Measurements from ENCODE around the gene CCDC13. TPM values are rescaled to one million over a fixed set of nuclear protein-coding genes. Genes with fewer than 3 reads are reported as not detected.

CCDC13 gene, protein sequence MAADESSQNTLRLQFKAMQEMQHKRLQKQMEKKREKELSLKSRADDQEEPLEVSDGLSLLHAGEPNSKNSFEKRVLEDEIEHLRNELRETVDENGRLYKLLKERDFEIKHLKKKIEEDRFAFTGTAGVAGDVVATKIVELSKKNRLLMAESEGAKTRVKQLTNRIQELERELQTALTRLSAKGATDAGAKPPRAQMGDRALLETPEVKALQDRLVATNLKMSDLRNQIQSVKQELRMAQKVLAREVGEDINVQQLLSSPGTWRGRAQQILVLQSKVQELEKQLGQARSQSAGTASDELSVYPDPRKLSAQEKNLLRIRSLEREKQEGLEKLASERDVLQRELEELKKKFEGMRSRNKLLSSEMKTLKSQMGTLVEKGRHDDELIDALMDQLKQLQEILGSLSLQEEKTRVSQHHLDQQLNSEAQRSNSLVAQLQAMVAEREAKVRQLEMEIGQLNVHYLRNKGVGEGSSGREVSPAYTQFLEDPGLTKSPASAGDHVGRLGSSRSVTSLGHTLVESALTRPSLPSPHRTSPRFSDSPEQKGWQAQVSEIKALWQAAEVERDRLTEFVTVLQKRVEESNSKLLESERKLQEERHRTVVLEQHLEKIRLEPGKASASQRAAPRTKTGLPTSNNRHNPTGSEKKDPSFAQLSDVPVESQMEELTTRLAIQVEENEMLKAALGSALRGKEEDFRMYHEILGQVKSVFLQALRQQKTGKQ
- total RNA-seq (1 to 10 TPM in 1 of 5 experiments, under 1 TPM in 4; 0.34 to 1.5 (median 0.70) TPM), polyA plus RNA-seq (not detected), total RNA-seq (not detected)

- intact Hi-C loops (cut with micrococcal nuclease) = loop anchor here (1.0 to 2.0 kb wide), 4 partner anchors 31 to 173 kb away; partner anchors contain the start of genes HIGD1A (in 2 of the 2) and NKTR (in 1 of the 2)
- ATAC-seq (peak; percentile 91), DNase-seq (peak; percentile 72 to 88 (median 75))
- Mint-ChIP-seq H3K36me3 (peaks cover 0 to 3% (median 0%) of the 10 kb centered on the region in 5 donors), H3K4me3 (peak within 1 kb of the TSS; percentile 84 to 93 (median 90)), H3K27me3 (peaks cover 0 to 16% (median 0%) of the 10 kb centered on the region in 5 donors), H3K27ac (peak within 1 kb of the TSS in 8 of 9 donors; percentile 13 to 93 (median 87)), H3K4me1 (peaks cover 9 to 13% (median 12%) of the 10 kb centered on the region in 7 donors), H3K9me3 (peaks cover 0 to 6% (median 0%) of the 10 kb centered on the region in 11 donors)
- Histone ChIP-seq H3K27ac (ENCODE audit: low read depth, low read length) (no peak within 1 kb of the TSS), H3K9me3 (ENCODE audit: control insufficient read depth in 2 of 3, low read length in 3 of 3) (no peaks in the 10 kb centered on the region), H3K4me1 (ENCODE audit: control insufficient read depth in 2 of 2, insufficient read depth in 2 of 2, low read length in 2 of 2) (peaks cover 5 to 6% of the 10 kb centered on the region in 2 donors), H3K27me3 (ENCODE audit: control insufficient read depth in 2 of 2, insufficient read depth in 2 of 2, low read length in 2 of 2) (no peaks in the 10 kb centered on the region), H3K4me3 (ENCODE audit: low read length) (peak within 1 kb of the TSS; percentile 70), H3K36me3 (ENCODE audit: control insufficient read depth in 2 of 3, insufficient read depth in 3 of 3, low read length in 3 of 3) (no peaks in the 10 kb centered on the region)
- CTCF ChIA-PET = no interaction called here
- POLR2A ChIA-PET = no interaction called here
Measured at GRCh38 chr3:42772670-42773408, at the start of gene CCDC13. CCDC13 (minus strand) TSS chr3:42773253; CDS start chr3:42758345, 14,908 bp downstream.

GRCh38 chr3:42822828-42823227 lies 49.8 kb upstream of the CCDC13 start:
- H3K27ac Mint-ChIP-seq = no peak overlapping the region
- intact Hi-C loops (cut with micrococcal nuclease) = no loop called here
- H3K27me3 ChIP-seq (ENCODE audit: control insufficient read depth in 2 of 2, insufficient read depth in 2 of 2, low read length in 2 of 2) = no peaks in the 10 kb centered on the region
- H3K9me3 ChIP-seq (ENCODE audit: control insufficient read depth in 2 of 3, low read length in 3 of 3) = no peaks in the 10 kb centered on the region
- no peak for DNase-seq
- H3K36me3 ChIP-seq (ENCODE audit: control insufficient read depth in 2 of 3, insufficient read depth in 3 of 3, low read length in 3 of 3) = no peaks in the 10 kb centered on the region
- peaks cover 0 to 5% (median 0%) of the 10 kb centered on the region in 5 donors for H3K36me3 Mint-ChIP-seq
- no peak overlapping the region for H3K27ac ChIP-seq (ENCODE audit: low read depth, low read length)
- POLR2A ChIA-PET = no interaction called here
- no peaks in the 10 kb centered on the region for H3K9me3 Mint-ChIP-seq
- no peaks in the 10 kb centered on the region for H3K4me1 ChIP-seq (ENCODE audit: control insufficient read depth in 2 of 2, insufficient read depth in 2 of 2, low read length in 2 of 2)
- no peak overlapping the region for H3K4me3 ChIP-seq (ENCODE audit: low read length)
- CTCF ChIA-PET = no interaction called here
- peaks cover 0 to 4% (median 0%) of the 10 kb centered on the region in 7 donors for H3K4me1 Mint-ChIP-seq
- no peak for ATAC-seq
- peaks cover 0 to 27% (median 0%) of the 10 kb centered on the region in 5 donors for H3K27me3 Mint-ChIP-seq
- no peak overlapping the region for H3K4me3 Mint-ChIP-seq

DNA sequence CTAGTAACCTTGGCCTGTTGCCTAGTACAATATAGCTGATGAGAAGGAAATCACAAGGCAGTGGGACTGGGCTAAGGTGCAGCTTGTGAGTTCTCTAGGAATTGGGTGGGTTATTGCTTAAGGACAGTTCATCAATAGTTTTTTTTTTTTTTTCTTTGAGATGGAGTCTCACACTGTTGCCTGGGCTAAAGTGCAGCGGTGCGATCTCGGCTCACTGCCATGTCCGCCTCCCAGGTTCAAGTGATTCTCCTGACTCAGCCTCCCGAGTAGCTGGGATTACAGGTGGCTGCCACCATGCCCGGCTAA lies 47.6 kb upstream of the CCDC13 start:
- Histone ChIP-seq H3K4me1 (ENCODE audit: control insufficient read depth in 2 of 2, insufficient read depth in 2 of 2, low read length in 2 of 2) (no peaks in the 10 kb centered on the region), H3K27ac (ENCODE audit: low read depth, low read length) (no peak overlapping the region), H3K9me3 (ENCODE audit: control insufficient read depth in 2 of 3, low read length in 3 of 3) (no peaks in the 10 kb centered on the region), H3K27me3 (ENCODE audit: control insufficient read depth in 2 of 2, insufficient read depth in 2 of 2, low read length in 2 of 2) (no peaks in the 10 kb centered on the region), H3K4me3 (ENCODE audit: low read length) (no peak overlapping the region), H3K36me3 (ENCODE audit: control insufficient read depth in 2 of 3, insufficient read depth in 3 of 3, low read length in 3 of 3) (no peaks in the 10 kb centered on the region)
- ChIA-PET POLR2A (interaction anchor here (0.6 kb wide), 1 partner anchor 213 kb away, joined by 3 read pairs; no protein-coding TSS in a partner anchor), CTCF (no interaction called here)
- Mint-ChIP-seq H3K27ac (no peak overlapping the region), H3K27me3 (peaks cover 0 to 11% (median 0%) of the 10 kb centered on the region in 5 donors), H3K36me3 (peaks cover 0 to 5% (median 0%) of the 10 kb centered on the region in 5 donors), H3K4me3 (no peak overlapping the region), H3K4me1 (peaks cover 0 to 4% (median 0%) of the 10 kb centered on the region in 7 donors), H3K9me3 (no peaks in the 10 kb centered on the region)
- ATAC-seq (no peak), DNase-seq (no peak)
- intact Hi-C loops (cut with micrococcal nuclease) = no loop called here

- Histone ChIP-seq H3K27ac (ENCODE audit: low read depth, low read length) (no peak overlapping the region), H3K4me1 (ENCODE audit: control insufficient read depth in 2 of 2, insufficient read depth in 2 of 2, low read length in 2 of 2) (no peaks in the 10 kb centered on the region), H3K27me3 (ENCODE audit: control insufficient read depth in 2 of 2, insufficient read depth in 2 of 2, low read length in 2 of 2) (no peaks in the 10 kb centered on the region), H3K4me3 (ENCODE audit: low read length) (no peak overlapping the region), H3K9me3 (ENCODE audit: control insufficient read depth in 2 of 3, low read length in 3 of 3) (no peaks in the 10 kb centered on the region), H3K36me3 (ENCODE audit: control insufficient read depth in 2 of 3, insufficient read depth in 3 of 3, low read length in 3 of 3) (no peaks in the 10 kb centered on the region)
- ATAC-seq (no peak), DNase-seq (no peak)
- peak overlapping the region in 1 of 9 donors; percentile 49 for H3K27ac Mint-ChIP-seq
- H3K9me3 Mint-ChIP-seq = no peaks in the 10 kb centered on the region
- intact Hi-C loops (cut with micrococcal nuclease) = no loop called here
- CTCF ChIA-PET = no interaction called here
- peaks cover 0 to 2% (median 0%) of the 10 kb centered on the region in 5 donors for H3K36me3 Mint-ChIP-seq
- peaks cover 0 to 4% (median 0%) of the 10 kb centered on the region in 7 donors for H3K4me1 Mint-ChIP-seq
- POLR2A ChIA-PET = interaction anchor here (1.2 kb wide), 1 partner anchor 15 kb away, joined by 3 read pairs; the partner anchor contains the start of gene HIGD1A
- peaks cover 0 to 8% (median 0%) of the 10 kb centered on the region in 5 donors for H3K27me3 Mint-ChIP-seq
- no peak overlapping the region for H3K4me3 Mint-ChIP-seq
Measured at GRCh38 chr3:42819351-42819965, 46.4 kb upstream of the CCDC13 start.

- Histone ChIP-seq H3K4me3 (ENCODE audit: low read length) (no peak overlapping the region), H3K27me3 (ENCODE audit: control insufficient read depth in 2 of 2, insufficient read depth in 2 of 2, low read length in 2 of 2) (no peaks in the 10 kb centered on the region), H3K4me1 (ENCODE audit: control insufficient read depth in 2 of 2, insufficient read depth in 2 of 2, low read length in 2 of 2) (no peaks in the 10 kb centered on the region), H3K36me3 (ENCODE audit: control insufficient read depth in 2 of 3, insufficient read depth in 3 of 3, low read length in 3 of 3) (no peaks in the 10 kb centered on the region), H3K27ac (ENCODE audit: low read depth, low read length) (no peak overlapping the region), H3K9me3 (ENCODE audit: control insufficient read depth in 2 of 3, low read length in 3 of 3) (no peaks in the 10 kb centered on the region)
- POLR2A ChIA-PET = interaction anchor here (0.7 kb wide), 1 partner anchor 314 kb away, joined by 4 read pairs; the partner anchor contains the start of gene VIPR1
- H3K9me3 Mint-ChIP-seq = no peaks in the 10 kb centered on the region
- no peak overlapping the region for H3K27ac Mint-ChIP-seq
- CTCF ChIA-PET = interaction anchor here (0.7 to 0.9 kb wide), 2 partner anchors 10 to 13 kb away, joined by 3 to 7 read pairs; no protein-coding TSS in a partner anchor
- intact Hi-C loops (cut with micrococcal nuclease) = no loop called here
- no peaks in the 10 kb centered on the region for H3K4me1 Mint-ChIP-seq
- peaks cover 0 to 16% (median 0%) of the 10 kb centered on the region in 5 donors for H3K27me3 Mint-ChIP-seq
- H3K36me3 Mint-ChIP-seq = no peaks in the 10 kb centered on the region
- no peak overlapping the region for H3K4me3 Mint-ChIP-seq
- ATAC-seq (no peak), DNase-seq (no peak)
Measured at GRCh38 chr3:42815826-42816225, 42.8 kb upstream of the CCDC13 start.

All from naive thymus-derived CD4-positive, alpha-beta T cell (primary cell).